Occipital lobe (tissue), 2 donors: ENCODE data around the gene CHST14. TPM values are rescaled to one million over a fixed set of nuclear protein-coding genes. Genes with fewer than 3 reads are reported as not detected.

Experiments used
- DNase-seq: peaks from one replicate; lab custom pipeline; 2025; lab: John Stamatoyannopoulos, UW
- total RNA-seq: library from RNA; depleted of rRNA; stranded (reverse); fragments of >200 nt; gene quantifications from one replicate; pipeline ENCODE4 v1.2.3, GENCODE V29; 2014

CHST14 gene
- total RNA-seq, 1 donor from 2014 or later: 1.6 TPM

DNA sequence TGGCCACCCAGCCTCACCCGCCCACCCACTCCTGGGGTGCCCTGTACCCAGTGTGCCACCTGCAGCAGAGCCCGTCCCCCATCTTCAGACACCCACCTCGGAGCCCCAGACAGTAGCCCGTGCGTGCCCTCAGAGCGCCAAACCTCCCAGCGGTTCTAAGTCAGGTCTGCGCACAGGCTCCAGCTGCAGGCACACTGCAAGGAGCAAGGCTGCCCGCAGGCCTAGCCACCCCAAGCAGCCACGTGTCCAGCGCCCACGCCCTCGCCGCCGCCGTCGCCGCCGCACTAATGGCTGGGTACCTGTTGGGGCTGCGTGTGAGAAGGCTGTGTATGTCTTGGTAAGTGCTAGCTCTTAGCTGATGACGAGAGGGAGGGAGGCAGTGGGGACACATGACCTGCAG lies 8.8 kb upstream of the CHST14 start:
- DNase-seq: no peak

DNA sequence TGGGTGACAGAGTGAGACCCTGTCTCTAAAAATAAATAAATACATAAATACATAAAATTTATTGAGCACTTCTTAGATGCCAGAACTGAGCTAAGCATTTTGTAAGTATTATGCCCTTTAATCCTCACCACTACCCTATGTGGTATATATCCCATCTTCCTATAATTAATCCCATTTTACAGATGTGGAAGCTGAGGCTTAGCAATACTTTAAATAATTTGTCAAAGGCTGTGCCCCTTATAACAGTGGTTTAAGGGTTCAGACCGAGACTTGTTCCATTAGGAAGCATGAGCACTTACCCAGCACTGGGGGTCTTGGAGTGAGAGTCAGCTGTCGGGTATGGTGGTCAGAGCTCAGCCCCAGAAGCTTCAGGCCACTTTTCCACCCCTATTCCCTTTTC lies 7.5 kb upstream of the CHST14 start:
- DNase-seq: no peak

DNA sequence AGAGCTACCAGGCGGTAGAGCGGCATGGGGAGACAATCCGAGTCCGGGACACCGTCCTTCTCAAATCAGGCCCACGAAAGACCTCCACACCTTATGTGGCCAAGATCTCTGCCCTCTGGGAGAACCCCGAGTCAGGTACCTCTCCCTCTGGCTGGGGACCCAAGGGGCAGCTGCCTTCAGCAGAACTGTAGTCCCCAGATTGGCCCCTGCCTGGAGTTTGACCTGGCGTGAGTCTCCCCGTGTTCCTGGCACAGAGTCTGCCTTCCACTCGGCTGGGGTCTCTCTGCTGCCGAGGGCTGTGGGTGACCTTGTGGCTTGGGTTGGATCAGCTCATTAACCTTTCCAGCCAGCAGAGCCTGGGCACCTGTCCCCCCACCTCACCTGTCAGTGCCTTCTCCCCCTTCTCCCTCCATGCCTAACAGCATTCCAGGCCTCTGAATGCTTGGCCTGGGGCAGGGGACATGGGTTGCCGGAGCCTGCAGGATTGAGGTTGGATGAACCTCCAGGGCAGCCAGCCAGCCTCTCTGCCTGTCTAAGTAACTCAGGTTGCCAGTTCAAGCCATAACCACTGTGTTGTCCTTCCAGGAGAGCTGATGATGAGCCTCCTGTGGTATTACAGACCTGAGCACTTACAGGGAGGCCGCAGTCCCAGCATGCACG lies 6.8 kb upstream of the CHST14 start:
- DNase-seq: no peak

DNA sequence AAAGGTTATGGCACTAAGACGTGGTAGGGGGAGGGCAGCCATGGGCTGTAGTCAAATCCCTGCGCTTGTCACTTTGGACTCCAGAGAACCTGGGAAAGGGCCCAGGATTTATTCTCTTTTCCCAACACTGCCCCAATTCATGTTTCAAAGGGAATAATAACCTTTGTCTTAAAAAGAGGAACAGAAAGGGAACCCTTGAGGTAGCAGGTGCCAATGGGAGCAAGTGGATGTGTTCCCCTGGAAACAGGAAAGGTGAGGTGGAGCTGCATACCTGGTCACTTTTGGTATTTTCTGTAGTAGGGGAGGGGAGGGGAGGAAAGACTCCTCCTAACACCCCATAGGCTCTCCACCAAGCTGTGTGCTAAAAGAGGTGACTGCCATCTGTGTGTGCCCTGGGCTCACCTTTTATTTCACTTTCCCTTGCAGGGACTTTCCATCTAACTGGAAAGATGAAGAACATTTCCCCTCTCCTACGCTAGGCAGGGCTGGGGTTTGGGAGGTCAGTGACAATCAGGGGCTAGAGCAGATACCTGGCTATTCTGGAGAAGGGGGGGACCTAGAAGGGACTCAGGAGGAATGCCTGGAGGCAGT lies 6.1 kb upstream of the CHST14 start:
- DNase-seq: no peak

DNA sequence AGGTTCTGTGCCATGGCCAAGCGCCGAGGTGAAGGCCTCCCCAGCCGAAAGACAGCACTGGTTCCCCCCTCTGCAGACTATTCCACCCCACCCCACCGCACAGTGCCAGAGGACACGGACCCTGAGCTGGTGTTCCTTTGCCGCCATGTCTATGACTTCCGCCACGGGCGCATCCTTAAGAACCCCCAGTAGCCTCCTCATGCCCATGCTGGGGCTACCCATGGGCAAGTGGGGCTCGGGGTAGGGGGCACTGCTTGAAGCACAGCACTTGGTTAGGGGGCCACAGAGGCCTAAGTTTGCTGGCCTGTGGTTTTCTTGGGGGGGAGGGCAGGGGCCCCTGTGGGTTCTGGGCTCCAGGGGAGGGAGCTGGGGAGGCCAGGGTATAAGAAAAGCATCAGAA lies 4.8 kb upstream of the CHST14 start:
- DNase-seq: no peak

DNA sequence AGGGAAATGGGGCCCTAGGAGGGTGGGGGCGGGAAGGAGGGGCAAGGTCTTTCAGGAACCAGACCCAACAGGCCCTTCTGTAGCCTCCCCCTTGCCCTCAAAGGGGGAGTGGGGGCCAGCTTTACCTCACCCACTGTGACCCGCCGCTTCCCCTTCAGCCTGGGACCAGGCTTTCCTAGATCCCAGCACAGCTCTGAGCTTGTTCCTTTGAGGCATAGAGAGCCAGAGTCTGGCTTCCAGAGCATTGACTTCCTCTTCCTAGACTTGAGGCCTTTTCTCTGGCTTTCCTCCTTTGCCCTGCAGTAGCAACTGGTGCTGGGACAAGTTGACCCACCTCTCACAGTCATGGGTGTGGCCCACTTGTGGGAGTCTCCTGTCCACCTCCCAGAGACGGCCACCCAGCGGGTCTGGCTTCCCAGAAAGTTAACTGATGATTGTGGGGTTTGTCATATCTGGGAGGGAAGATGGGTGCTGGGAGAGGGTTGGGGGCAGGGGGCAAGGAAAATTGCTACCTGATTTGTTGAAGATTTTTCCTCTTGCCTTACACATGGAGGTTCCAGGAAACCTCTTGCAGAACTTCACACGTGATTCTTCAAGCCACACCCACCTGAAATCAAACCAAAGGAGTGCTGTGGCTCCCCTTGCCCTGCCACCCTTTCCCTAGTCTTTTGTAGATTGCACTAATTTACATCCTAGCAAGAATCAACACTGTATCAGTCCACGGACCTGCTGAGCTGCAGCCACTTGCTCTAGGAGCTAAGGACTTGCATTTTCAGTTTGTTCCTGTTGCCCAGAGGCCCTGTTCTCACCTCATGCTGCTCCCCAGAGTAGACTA lies 4.1 kb upstream of the CHST14 start:
- DNase-seq: no peak

DNA sequence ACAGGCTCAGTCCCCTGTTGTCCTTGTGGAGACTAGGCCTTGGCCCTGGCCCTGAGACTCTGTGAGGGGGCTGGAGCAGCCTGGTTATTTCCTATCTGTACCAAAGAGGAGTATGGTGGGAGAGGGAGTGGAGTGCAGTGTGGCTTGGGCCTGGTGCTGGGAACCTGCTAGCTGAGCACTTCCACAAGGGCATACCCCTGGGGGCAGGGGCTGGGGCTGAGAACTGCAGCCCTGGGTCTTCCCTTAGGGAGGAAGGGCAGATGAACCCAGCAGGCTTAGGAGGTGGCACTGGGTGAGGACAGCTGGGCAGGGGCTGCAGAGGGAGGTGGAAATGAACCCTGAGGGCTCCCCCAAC lies 3.5 kb upstream of the CHST14 start:
- DNase-seq: no peak

DNA sequence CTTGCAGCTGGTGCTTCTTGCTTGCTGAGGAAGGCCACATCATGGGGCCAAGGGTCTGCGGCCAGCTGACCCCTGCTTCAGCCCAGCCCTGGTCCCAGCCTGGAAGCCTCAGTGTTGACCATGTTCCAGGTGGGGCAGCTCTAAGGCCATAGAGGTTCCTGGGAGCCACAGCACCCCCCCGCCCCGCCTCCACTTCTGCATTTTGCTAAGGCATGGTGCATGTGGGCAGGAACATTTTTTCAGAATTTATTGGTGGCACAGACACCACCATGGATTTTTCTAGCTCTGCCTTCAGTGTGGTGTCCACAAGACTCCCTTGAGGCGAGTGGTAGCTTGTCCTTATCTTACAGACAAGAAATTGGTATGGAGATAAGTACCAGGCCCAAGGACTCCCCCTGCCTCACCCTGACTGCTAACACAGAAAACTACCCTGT lies 1.9 kb upstream of the CHST14 start:
- DNase-seq: no peak

DNA sequence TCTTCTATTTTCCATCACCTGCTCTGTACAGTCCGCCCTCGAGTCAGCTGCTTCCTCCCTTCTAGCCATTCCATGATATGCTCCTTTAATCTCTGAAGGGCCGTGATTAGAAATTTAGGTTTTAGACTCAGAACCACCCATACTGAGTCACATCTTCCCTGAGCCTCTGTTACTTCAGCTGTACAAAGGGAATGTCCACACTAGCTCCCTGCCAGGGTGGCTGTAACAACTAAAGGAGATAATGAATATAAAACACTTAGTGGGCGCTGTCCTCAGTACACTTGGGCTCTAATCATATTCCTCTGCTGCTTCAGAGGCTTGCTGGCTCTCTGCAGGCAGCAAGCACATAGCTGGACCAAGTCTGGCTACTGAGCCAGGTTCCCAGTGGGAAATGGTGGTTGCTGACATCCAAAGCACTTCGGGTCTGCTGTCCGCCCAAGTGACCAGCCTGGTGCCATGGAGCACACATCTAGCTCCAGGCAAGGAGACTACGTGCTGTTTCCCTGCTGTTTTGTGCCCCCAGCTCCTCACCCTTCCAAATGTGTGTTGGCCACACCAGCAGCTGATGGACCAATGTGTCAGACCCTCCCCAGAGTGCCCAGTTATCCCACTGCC lies 901 bp upstream of the CHST14 start:
- no peak for DNase-seq

DNA sequence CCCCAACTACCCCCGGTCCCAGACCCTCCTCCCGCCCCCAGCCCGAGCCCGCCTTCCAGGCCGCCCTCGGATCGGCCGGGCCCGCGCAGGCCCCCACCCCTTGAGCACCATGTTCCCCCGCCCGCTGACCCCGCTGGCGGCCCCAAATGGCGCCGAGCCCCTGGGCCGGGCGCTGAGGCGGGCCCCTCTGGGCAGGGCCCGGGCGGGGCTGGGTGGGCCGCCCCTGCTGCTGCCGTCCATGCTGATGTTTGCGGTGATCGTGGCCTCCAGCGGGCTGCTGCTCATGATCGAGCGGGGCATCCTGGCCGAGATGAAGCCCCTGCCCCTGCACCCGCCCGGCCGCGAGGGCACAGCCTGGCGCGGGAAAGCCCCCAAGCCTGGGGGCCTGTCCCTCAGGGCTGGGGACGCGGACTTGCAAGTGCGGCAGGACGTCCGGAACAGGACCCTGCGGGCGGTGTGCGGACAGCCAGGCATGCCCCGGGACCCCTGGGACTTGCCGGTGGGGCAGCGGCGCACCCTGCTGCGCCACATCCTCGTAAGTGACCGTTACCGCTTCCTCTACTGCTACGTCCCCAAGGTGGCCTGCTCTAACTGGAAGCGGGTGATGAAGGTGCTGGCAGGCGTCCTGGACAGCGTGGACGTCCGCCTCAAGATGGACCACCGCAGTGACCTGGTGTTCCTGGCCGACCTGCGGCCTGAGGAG lies 472 bp downstream of the CHST14 start:
- no peak for DNase-seq

DNA sequence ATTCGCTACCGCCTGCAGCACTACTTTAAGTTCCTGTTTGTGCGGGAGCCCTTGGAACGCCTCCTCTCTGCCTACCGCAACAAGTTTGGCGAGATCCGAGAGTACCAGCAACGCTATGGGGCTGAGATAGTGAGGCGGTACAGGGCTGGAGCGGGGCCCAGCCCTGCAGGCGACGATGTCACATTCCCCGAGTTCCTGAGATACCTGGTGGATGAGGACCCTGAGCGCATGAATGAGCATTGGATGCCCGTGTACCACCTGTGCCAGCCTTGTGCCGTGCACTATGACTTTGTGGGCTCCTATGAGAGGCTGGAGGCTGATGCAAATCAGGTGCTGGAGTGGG lies 995 bp downstream of the CHST14 start:
- no peak for DNase-seq

DNA sequence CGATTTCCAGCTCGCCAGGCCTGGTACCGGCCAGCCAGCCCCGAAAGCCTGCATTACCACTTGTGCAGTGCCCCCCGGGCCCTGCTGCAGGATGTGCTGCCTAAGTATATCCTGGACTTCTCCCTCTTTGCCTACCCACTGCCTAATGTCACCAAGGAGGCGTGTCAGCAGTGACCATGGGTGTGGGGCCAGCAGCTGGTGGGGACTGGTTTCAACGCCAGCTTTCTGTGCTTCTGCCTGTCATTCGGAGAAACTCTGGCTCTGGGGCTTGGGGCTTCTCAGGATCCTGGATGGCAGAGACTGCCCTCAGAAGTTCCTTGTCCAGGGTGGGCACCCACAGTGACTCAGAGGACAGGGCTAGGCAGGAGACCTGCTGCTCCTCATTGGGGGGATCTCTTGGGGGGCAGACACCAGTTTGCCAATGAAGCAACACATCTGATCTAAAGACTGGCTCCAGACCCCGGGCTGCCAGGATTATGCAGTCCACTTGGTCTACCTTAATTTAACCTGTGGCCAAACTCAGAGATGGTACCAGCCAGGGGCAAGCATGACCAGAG lies 1.5 kb downstream of the CHST14 start:
- DNase-seq: no peak

DNA sequence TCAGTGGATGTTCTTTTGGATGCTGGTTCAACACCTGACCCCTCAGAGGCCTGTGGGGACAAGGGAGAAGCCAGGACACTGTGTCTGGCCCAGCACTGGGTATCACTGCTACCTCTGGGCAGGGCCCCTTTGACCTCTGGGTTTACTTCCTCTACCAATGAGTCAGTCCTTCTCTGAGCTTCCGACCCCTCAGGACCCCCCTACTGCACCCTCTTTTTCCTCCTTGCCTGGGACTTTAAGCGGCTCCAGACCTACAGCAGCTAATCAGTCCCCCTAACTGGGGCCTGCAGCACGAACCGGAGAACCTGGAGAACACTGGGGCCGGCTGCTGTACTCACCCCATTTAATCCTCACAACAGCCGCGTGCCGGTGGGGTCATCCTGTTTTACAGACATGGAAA lies 3.8 kb downstream of the CHST14 start:
- no peak for DNase-seq

DNA sequence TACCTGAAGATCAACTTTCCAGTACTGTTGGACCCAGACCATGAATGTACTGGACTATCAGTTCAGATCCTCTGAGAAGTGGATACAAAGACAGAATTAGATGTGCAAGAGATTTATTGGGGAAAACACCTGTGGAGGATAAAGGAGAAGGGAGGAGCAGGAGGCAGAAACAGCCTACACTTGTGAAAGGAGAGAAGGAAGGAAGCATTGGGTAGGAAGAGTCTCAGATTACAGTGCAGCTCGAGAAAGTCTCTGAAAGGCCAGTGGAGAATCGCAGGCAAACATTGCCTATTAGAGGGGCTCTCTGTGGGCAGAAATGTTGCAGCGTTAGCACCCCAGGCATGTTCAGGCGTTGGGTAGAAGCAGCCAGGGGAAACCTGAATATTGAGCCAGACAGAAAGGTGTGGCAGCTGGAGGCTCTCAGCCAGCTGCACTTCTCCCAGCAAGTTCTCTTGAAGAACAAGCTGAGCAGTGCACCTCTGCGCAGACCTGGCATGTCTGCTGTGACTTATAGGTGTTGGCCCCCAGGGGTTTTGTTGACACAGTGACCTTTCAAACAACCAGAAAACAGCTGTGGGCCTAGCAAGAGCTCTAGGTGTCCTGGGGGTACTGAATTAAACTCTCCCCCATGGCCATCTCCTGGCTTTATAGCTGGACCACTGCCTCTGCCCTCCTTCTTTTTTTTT lies 7.0 kb downstream of the CHST14 start:
- no peak for DNase-seq

DNA sequence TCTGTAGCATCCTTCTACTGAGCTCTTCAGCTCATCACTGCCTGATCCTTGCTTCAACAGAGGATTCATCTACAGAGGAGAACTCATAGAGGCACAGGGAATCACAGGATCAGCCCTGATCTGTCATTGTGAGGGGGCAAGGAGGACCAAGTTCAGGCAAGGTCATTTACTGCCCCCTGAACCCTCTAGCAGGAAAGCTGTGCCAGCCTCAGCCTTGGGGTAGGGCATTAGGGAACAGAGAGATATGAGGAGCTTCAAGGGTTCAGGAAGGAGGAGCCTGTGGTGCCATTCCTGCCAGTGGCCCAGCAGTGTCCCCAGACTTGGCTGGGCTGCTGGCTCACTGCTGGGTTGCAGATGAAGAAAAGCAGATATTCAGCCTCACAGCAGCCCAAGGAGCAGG lies 8.2 kb downstream of the CHST14 start:
- DNase-seq: no peak

DNA sequence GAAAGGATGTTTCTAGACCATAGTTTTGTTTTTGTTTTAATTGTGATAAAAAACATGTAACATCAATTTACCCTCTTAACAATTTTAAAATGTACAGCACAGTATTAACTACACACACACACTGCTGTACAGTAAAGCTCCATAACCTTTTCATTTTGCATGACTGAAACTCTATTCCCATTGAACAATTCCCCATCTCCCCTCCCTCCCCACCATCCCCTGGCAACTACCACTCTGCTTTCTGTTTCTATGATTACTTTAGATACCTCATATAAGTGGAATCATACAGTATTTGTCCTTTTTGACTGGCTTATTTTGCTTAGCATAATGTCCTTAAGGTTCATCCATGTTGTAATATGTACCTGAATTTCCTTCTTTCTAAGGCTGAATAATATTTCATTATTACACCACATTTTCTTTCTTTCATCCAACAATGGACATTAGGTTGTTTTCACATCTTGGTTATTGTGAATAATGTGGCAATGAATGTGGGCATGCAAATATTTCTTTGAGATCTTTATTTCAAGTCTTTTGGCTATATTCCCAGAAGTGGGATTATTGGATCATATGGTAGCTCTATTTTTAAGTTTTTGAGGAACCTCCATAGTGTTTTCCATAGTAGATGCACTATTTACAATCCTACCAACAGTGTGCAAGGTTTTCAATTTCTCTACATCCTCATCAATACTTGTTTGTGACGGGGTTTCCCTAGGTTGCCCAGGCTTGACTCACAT lies 10.7 kb downstream of the CHST14 start:
- no peak for DNase-seq

DNA sequence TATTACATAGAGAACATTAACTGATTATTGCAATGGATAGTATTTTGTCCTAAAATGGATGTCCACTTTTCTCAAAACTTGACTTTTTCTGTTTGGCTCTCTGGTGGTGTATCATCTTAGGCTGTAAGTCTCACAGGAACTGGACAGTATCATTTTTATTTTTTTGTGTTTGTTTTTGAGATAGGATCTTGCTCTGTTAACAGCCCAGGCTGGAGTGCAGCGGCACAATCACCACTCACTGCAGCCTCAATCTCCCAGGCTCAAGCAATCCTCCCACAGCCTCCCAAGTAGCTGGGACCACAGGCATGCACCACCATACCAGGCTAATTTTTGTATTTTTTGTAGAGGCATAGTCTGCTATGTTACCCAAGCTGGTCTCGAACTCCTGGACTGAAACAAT lies 13.1 kb downstream of the CHST14 start:
- DNase-seq: no peak

DNA sequence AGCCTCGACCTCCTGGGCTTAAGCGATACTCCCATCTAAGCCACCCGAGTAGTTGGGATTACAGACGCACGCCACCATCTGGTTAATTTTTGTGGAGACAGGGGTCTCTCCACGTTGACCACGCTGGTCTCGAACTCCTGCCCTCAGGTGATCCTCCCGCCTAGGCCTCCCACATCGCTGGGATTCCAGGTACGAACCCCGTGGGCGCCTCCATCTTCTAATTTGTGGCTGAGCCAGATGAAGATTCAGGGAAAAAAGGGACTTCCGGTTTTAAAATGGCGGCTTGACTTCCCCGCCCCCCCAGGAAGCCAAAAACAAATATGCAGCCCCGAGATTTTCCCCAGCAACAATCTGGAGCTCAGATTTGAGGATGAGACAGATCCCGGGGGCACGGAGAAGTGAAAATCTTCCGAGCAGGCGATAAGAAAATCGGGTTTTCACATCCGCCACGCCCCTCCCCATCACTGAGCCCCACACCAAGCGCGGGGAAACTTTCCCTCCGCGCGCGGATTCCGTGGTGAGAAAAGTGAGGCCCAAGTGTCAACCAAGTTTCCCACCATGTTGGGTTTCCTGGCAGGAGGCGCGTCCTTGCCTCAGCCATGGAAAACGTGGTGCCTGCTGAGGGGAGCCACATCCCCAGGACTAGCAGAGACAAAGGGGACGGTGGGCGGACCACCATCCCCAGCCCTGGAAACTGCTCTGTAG lies 15.4 kb downstream of the CHST14 start:
- no peak for DNase-seq

DNA sequence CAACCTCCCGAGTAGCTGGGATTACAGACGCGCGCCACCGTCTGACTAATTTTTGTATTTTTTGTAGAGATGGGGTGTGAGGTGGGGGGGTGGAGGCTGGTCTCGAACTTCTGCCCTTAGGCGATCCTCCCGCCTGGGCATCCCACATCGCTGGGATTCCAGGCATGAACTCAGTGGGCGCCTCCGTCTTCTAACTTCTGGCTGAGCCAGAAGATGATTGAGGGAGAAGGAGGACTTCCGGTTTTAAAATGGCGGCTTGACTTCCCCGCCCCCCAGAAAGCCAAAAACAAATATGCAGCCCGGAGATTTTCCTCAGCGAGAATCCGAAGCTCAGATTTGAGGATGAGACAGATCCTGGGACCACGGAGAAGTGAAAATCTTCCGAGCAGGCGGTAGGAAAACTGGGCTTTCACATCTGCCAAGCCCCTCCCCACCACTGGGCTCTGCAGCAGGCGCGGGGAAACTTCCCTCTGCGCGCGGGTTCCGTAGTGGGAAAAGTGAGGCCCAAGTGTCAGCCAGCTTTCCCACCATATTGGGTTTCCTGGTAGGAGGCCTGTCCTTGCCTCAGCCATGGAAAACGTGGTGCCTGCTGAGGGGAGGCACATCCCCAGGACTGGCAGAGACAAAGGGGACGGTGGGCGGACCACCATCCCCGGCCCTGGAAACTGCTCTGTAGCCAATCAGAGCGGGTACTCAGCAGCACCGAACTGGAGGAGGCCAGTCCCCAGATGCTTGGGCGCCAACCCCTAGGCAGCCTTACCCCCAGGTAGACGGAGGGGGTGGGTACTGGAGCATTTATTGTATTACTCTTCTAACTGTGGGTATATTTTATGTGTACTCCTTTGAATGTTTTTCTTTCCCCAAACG lies 17.3 kb downstream of the CHST14 start:
- DNase-seq: no peak
